GM18505 (cell line): ENCODE results near the gene TRABD2B.

Experiments
- ATAC-seq: cut with Tn5 transposase; IDR thresholded peaks from one replicate; pipeline ENCODE4 v1.9.1; 2021; ENCODE audit not compliant: unreplicated experiment
- POLR2A ChIP-seq: IDR thresholded peaks from 4 replicates; pipeline ENCODE4 v1.6.1; 2011; ENCODE audit warnings: borderline replicate concordance; ENCODE audit not compliant: insufficient read depth, insufficient read length; ENCODE audit errors: extremely low read depth

Gene TRABD2B

DNA sequence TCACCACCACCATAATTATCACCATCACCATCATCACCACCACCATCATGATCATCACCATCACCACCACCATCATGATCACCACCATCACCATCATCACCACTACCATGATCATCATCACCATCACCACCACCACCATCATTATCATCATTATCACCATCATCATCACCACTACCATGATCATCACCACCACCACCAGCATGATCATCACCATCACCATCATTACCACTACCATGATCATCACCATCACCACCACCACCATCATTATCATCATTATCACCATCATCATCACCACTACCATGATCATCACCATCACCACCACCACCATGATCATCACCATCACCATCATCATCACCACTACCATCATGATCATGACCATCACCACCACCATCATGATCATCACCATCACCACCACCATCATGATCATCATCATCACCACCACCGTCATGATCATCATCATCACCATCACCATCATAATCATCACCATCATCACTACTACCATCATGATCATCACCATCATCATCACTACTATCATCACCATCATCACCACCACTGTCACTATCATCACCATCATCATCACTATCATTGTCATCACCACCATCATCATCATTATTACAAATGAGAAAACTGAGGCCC lies 60.2 kb downstream of the TRABD2B start:
- ATAC-seq: no peak
- no peak for TF ChIP-seq POLR2A

DNA sequence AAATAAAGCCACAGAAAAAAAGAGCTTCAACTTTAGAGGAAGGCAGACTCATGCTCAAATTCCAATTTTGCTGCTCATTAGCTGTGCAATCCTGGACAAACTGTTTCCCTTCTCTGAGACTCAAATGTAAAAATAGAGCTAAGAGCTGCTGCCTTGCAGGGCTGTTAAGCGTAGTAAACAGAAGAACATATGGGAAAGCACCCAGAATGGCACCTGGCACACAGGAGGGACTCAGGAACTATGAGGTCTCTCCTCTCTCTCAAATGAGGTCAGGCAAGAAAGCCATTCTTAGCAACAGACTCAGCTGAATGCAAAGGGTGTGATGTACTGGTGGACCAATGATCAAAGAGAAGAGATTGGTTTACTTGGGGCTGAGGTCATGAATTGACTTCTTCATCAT lies 61.3 kb downstream of the TRABD2B start:
- no peak for ATAC-seq
- TF ChIP-seq POLR2A: no peak

DNA sequence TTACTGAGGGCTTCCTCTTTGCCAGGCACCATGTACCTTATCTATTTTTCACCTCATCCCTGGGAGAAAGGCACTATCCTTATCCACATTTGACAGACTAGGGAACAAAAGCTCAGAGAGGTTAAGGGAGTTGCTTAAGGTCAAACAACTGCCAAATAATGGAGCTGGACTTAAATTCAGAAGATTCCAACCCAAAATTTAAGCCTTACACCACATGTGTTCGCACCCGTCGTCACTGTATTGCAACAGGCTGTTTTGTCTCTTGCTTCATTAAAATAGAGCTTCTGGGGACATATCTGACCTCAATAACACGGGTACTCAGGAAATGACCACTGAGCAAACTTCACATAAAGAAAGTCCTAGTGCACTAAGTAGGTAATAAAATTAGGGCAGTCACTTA lies 62.0 kb downstream of the TRABD2B start:
- TF ChIP-seq POLR2A: no peak
- ATAC-seq: no peak

DNA sequence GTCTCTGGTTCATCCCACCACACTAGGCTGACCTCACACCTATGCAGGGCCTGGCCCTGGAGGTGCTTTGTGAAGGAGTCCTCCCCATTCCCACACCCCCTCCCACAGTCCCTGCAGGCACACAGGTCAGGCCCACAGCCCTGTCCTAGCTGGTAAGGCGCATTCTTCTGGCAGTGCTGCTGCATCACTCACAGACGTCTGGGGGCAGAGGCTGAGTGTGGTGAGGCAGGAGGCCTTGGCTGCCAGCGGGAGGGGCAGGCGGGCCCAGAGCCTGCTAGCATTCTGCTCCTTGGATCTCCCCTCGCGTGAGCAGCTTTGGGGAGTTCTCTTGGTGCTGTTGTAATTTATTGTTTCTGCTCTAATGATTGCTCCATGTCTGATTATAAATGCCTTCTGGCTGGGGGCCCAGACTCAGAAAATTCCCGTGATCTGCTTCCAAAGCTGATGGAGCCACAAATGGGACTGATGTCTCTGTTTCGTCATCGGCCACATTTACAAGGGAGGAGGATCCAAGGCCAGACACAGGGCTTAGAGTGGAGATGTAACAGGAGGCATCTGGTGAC lies 62.9 kb downstream of the TRABD2B start:
- no peak for ATAC-seq
- TF ChIP-seq POLR2A: no peak

DNA sequence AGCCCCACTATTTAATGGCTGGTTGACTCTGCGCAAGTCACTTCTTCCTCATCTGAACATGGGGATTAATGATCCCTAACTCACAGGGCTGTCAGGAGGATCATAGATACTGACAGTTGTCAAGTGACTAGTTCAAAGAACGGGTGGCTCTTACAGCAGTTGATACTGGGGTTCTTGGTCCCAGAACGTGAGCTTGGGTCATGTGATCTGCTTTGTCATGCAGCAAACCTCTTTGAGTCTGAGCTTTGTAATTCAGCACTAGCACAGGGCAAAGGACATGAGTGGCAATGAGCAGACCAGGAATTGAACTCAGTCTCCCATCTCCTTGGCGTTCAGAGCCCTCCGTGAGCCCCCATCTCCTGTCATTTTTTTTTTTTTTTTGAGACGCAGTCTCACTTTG lies 64.4 kb downstream of the TRABD2B start:
- ATAC-seq: no peak
- TF ChIP-seq POLR2A: no peak

DNA sequence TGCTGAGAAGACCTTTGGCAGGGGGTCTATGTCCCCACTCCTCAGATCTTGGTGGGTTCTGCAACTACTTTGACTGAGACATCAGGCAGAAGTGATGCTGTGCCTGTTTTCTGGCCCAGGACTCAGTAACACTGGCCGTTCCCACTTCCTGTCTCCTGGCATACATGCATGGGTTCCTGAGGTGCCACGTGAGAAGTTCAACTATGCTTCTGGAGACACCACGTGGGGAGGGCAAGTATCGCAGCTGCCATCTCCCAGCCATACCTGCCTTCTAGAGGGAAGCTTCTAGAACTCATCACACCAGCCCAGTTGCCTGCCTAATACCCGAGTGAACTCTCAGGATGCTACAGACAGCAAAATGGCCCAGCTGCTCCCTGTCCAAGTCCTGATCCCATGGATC lies 65.8 kb downstream of the TRABD2B start:
- ATAC-seq: no peak
- TF ChIP-seq POLR2A: no peak

DNA sequence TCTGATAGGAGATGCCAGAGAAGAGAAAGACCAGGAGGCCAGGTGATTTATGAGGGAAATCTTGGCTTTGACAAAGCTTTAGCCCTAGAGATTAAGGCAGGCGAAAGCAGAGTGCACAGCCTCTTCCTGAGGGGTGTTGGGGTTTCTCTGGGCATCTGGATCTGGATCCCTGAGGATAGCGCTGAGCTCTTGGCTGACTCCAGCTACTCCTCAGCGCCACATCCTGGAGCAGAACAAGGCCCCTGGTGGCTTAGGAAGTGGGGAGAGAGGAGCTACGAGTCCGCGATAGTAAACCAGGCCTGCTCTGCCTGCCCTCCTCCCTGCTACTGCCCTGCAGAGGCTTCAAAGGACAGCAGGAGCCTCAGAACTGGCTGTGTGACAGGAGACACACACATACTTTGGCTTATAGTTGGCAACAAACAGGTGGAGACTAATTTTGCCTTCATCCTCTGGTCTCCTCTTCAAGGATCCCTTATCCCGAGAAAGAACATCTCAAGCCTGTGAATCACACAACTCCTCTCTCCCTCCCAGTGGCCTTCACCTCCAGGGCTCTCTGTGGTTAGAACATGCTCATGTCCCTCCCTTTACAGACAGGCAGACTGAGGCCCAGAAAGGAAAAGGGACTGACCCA lies 66.9 kb downstream of the TRABD2B start:
- no peak for TF ChIP-seq POLR2A
- no peak for ATAC-seq

DNA sequence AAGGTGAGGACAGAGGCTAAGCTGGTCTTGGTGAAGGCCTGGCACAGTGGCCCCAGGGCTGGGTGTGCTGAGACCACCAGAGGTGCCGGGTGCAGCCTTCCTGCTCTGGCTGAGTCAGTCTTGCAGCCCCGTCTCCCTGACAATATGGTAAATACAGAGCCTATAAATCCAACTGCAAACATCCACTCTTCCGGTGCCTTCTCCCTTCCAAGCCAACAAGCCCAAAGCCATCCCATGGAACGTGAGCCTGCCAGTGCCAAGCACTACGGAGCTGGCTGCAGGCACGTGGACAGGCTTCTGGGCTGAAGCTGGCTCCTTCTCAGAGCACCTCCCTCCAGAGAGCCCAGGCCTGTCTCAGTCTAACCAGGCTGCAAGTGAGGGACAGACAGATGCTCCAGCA lies 70.0 kb downstream of the TRABD2B start:
- no peak for TF ChIP-seq POLR2A

DNA sequence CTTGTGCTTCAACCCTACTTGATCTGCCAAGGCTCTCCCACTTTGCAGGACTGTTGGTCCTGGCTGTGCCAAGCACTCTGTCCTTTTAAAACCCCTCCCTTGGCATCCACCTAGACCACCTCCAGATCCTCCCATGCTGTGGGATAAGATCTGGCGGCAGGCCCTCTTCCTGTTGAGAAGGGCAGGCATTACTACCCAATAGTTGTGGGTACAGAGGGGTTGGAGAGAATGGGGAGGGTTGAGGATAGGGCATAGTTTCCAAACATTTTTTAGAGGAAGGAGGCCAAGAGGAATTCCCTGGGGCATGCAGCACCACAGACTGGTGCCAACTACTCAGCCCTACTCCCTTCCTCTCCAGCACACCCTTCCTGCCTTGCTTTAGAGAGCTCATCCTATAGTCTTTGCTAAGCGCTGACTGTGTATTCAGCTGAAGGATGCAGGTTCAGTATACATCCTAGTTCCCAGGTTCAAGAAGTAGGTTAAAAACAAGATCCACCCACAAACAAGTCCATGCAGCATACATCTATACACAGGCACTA lies 70.7 kb downstream of the TRABD2B start:
- ATAC-seq: no peak
- TF ChIP-seq POLR2A: no peak

More for the DNA sequence above, 70.0 kb downstream of the TRABD2B start:
- ATAC-seq: no peak

DNA sequence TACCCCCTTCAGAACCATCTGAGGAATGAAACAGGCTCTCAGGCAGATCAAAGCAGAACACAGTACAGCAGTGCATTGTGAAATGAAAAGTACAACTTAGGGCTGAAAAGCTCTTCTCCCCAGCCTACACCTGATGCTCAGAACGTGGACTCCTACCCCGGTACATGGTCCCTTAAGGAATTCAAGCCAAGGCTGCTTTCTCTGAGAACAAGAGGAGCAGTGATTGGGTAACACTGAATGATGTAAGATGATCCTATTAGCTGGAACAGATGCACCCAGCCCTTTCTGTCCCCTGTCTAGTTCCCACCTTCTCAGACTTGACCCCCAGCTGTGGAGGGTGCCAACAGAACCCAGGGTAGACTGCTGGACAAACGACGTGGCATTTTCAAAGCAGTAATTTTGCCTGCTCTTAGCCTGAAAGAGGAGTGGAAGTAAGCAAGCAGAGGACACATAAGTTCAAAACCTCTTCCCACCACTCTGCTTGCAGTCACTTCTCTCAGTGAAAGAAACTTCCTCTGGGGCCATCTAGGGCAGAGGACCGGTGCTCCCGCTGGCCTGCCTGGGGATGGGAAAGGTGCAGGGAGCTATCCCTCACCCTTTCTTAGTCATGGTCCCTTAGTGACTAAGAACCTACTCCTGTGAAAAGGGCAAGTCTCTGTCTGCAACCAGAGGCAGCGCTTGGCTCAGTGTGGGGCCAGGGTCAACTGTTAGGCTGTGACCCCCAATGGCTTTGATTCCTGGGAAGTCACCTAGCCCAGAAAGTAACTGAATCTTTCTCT lies 72.7 kb downstream of the TRABD2B start:
- ATAC-seq: no peak
- no peak for TF ChIP-seq POLR2A

DNA sequence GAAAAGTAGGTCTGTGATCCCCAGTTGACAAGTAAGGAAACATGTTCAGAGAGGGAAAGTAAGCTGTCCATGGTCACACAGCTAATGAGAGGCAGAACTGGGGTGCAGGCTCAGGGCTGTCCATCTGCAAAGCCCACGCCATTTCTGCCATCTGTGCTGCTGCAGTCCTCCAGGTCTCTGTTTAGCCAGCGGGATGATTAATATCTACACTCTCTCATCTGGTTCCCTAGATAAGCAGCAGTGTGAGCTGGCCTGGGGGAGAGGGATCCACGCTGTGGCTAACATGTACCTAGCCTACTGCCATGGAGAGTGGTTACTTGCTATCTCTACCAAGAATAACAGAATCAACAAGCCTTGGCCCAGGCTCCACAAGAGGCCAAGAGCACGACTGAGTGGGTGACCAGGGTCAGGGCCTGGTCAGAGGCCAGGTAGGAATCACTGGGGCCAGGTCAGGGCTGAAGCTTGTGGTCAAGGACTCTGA lies 75.2 kb downstream of the TRABD2B start:
- ATAC-seq: no peak
- TF ChIP-seq POLR2A: no peak

DNA sequence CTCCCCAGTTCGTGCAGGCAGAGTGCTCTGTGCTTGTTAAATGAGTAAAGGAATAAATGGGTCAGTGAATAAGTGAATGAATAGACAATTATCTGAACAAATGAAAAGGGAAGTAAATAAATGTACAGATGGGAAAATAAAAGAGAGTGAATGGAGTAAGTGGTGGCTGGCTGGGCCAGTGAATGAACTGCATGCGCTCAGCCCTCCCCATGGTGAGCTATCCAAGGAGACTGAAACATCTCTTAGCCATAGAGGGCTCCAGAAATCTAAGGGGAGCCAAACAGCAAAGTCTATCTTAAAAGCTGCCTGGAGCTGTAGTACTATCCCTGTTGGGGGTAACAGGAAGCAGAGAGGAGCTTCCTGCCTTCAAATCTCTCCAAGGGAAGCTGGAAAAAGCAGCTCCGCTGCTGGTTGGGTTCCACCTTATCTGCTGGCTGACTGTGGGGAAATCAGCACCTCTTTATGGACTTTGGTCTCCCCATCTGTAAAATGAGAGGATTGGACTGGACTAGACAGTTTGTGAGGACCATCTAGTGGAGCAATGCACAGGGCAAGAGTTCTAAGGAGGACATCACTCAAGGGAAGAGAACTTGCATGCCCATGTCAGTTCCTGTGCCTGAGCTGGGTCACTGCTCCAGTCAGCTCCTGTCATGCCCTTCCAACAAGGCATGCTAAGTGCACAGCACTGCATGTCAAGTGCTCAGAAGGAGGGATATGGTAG lies 77.9 kb downstream of the TRABD2B start:
- no peak for TF ChIP-seq POLR2A

More for the DNA sequence above, 77.9 kb downstream of the TRABD2B start:
- ATAC-seq: no peak
